SU-DHL-6 (cell line): ENCODE data around the gene FHAD1.

Experiments used
- EZH2phosphoT487 ChIP-seq: fragments of 200-600 bp; sonication (generic), shearing (Covaris generic); conservative IDR thresholded peaks from 2 replicates; pipeline ENCODE4 v1.6.1; 2018; ENCODE audit warnings: mild to moderate bottlenecking, antibody characterized with exemption, low read length, moderate library complexity, mixed read lengths
- TF ChIP-seq, protein P1 (sequence below): fragments of 200-600 bp; sonication (generic); IDR thresholded peaks from one replicate; pipeline ENCODE4 v1.5.1; 2017; ENCODE audit warnings: antibody characterized with exemption, mild to moderate bottlenecking, low read length, moderate library complexity; ENCODE audit not compliant: insufficient read depth, poor library complexity, severe bottlenecking

DNA sequence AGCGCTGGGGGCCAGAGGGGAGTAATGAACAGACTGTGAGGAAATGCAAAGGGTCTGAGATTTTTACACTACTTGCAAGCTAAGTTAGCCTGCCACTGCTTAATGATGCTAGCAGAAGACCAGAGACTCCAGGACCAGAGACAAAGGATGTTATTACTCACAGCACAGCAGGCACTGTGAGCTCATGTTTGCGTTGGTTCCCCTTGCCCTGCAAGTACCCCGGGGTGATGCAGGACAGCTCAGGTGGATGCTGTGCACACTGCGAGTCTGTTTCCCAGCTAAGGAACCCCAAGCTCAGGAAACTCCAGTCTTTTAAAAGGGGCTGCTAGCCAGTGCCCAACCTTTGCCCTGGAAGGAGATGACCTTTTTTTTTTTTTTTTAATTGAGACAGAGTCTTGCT lies 1.2 kb downstream of the FHAD1 start:
- TF ChIP-seq, protein P1, sequence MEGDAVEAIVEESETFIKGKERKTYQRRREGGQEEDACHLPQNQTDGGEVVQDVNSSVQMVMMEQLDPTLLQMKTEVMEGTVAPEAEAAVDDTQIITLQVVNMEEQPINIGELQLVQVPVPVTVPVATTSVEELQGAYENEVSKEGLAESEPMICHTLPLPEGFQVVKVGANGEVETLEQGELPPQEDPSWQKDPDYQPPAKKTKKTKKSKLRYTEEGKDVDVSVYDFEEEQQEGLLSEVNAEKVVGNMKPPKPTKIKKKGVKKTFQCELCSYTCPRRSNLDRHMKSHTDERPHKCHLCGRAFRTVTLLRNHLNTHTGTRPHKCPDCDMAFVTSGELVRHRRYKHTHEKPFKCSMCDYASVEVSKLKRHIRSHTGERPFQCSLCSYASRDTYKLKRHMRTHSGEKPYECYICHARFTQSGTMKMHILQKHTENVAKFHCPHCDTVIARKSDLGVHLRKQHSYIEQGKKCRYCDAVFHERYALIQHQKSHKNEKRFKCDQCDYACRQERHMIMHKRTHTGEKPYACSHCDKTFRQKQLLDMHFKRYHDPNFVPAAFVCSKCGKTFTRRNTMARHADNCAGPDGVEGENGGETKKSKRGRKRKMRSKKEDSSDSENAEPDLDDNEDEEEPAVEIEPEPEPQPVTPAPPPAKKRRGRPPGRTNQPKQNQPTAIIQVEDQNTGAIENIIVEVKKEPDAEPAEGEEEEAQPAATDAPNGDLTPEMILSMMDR = no peak
- TF ChIP-seq EZH2phosphoT487 = no peak
